HEK293 (cell line): Measurements from ENCODE around the gene TIGD7.

Experiments used
- REST ChIP-seq: fragments of 450-650 bp; formaldehyde crosslinking; IDR thresholded peaks from 2 replicates; pipeline ENCODE4 v1.5.1; 2016; ENCODE audit warnings: missing biosample characterization, missing genetic modification characterization
- ZNF792 ChIP-seq: fragments of 450-650 bp; formaldehyde crosslinking; IDR thresholded peaks from 2 replicates; pipeline ENCODE4 v1.5.1; 2016; ENCODE audit warnings: missing biosample characterization, missing genetic modification characterization

GRCh38 chr16:3252967-3253366 lies 52.3 kb downstream of the TIGD7 start:
- no peak for TF ChIP-seq REST
- no peak for TF ChIP-seq ZNF792 (tag by site-specific recombination)
